ENCODE measurements around the gene MRM1. TPM values are rescaled to one million over a fixed set of nuclear protein-coding genes. Genes with fewer than 3 reads are reported as not detected.

MRM1 gene
- polyA plus RNA-seq, 3 donors: 0.82 to 2.3 (median 1.5) TPM

DNA sequence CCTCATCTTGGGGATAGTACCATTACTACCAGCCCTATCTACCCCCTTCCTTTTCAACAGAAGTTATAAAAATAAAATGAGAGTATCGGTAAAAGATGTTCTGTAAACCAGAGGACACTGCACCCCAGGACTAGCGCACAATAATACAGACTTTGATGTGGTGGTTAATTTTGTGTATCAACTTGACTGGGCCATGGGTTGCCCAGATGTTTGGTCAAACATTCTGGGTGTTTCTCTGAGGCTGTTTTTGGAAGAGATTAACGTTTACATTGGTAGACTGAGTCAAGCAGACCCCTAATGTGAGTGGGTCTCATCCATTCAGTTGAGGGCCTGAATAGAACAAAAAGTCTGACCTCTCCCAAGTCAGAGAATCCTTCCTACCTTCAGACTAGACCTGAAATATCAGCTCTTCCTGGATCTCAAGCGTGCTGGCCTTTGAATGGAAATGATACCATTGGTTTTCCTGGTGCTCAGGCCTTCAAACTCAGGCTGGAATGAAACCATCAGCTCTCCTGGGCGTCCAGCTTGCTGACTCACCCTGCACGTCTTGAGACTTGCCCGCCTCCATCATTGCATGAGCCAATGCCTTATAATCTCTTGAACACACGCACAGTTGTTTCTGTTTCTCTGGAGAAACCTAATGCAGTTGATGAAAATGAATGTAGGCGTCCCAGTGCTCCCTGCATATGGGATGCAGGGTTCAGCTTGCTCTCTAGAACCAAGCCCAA, 10.1 kb downstream of the MRM1 start:
- peaks cover 17% of the 10 kb centered on the region for H3K4me1 Mint-ChIP-seq
- intact Hi-C loops (cut with micrococcal nuclease): no loop called here
- no peak for DNase-seq
- Histone ChIP-seq H3K27me3 (ENCODE audit: control insufficient read depth in 2 of 2, insufficient read depth in 2 of 2, low read length in 2 of 2) (no peaks in the 10 kb centered on the region), H3K27ac (ENCODE audit: low read depth in 1 of 2, low read length in 2 of 2) (no peak overlapping the region), H3K79me2 (ENCODE audit: insufficient read depth, low read length) (no peaks in the 10 kb centered on the region), H3K36me3 (replicated peaks in 1 of 2; ENCODE audit: control insufficient read depth in 1 of 2, insufficient read depth in 2 of 2, low read length in 2 of 2) (peaks cover 0 to 5% of the 10 kb centered on the region in 2 donors), H3K4me2 (replicated peaks; ENCODE audit: extremely low read depth, low read length, poor library complexity, severe bottlenecking) (no peak overlapping the region), H3K9ac (ENCODE audit: insufficient read depth, low read length, poor library complexity, severe bottlenecking) (no peak overlapping the region), H3K4me3 (replicated peaks in 1 of 3; ENCODE audit: low read depth in 2 of 3, low read length in 3 of 3) (no peak overlapping the region), H3K9me3 (replicated peaks in 1 of 2; ENCODE audit: control insufficient read depth in 1 of 2, insufficient read depth in 1 of 2, low read length in 2 of 2) (no peaks in the 10 kb centered on the region), H4K20me1 (ENCODE audit: insufficient read depth, low read length) (no peaks in the 10 kb centered on the region), H2AFZ (ENCODE audit: insufficient read depth, low read depth, low read length, poor library complexity, severe bottlenecking) (no peak overlapping the region), H3K4me1 (ENCODE audit: control insufficient read depth in 1 of 2, insufficient read depth in 2 of 2, low read length in 2 of 2) (peaks cover 10 to 14% of the 10 kb centered on the region in 2 donors)
- WGBS (ENCODE audit: insufficient coverage): 75% methylated on average over 5 of the region's 9 CpGs
- no peak overlapping the region for H3K4me3 Mint-ChIP-seq
- H3K27me3 Mint-ChIP-seq (ENCODE audit: low read depth in 3 of 3): peaks cover 0 to 6% (median 0%) of the 10 kb centered on the region in 3 donors
- peaks cover 0 to 1% (median 0%) of the 10 kb centered on the region in 7 donors for H3K9me3 Mint-ChIP-seq
- TF ChIP-seq, protein P1, sequence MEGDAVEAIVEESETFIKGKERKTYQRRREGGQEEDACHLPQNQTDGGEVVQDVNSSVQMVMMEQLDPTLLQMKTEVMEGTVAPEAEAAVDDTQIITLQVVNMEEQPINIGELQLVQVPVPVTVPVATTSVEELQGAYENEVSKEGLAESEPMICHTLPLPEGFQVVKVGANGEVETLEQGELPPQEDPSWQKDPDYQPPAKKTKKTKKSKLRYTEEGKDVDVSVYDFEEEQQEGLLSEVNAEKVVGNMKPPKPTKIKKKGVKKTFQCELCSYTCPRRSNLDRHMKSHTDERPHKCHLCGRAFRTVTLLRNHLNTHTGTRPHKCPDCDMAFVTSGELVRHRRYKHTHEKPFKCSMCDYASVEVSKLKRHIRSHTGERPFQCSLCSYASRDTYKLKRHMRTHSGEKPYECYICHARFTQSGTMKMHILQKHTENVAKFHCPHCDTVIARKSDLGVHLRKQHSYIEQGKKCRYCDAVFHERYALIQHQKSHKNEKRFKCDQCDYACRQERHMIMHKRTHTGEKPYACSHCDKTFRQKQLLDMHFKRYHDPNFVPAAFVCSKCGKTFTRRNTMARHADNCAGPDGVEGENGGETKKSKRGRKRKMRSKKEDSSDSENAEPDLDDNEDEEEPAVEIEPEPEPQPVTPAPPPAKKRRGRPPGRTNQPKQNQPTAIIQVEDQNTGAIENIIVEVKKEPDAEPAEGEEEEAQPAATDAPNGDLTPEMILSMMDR (IDR thresholded peaks at IDR 0.05): no peak
- peaks cover 3 to 5% of the 10 kb centered on the region in 2 donors for H3K36me3 Mint-ChIP-seq
- no peak overlapping the region for H3K27ac Mint-ChIP-seq

DNA sequence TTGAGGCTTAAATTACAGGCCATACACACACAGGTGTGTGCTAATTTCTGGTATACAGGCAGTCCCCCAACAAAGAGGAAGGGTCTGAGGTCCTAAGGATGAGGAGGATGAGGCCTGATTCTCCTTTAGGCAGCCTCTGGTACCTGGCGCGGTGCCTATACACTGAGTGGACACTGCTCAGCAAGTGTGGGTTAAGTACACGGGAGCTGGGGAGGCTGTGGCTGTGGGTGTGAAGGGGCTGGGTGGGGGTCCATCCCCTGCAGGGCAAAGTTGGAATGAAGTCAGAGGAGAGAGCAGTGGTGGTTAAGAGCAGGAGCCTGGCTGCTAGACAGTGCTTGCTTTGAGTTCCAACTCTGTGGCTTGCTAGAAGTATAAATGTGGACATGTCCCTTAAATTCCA, 10.9 kb downstream of the MRM1 start:
- no peaks in the 10 kb centered on the region for H4K20me1 ChIP-seq (ENCODE audit: insufficient read depth, low read length)
- H3K4me1 Mint-ChIP-seq: peaks cover 17% of the 10 kb centered on the region
- no peaks in the 10 kb centered on the region for H3K79me2 ChIP-seq (ENCODE audit: insufficient read depth, low read length)
- TF ChIP-seq, protein P1 (IDR thresholded peaks at IDR 0.05): no peak
- H3K9me3 Mint-ChIP-seq: peaks cover 0 to 1% (median 0%) of the 10 kb centered on the region in 7 donors
- no peak overlapping the region for H3K4me2 ChIP-seq (replicated peaks; ENCODE audit: extremely low read depth, low read length, poor library complexity, severe bottlenecking)
- intact Hi-C loops (cut with micrococcal nuclease): no loop called here
- H3K9ac ChIP-seq (ENCODE audit: insufficient read depth, low read length, poor library complexity, severe bottlenecking): no peak overlapping the region
- H3K27ac ChIP-seq (ENCODE audit: low read depth in 1 of 2, low read length in 2 of 2): no peak overlapping the region
- no peaks in the 10 kb centered on the region for H3K9me3 ChIP-seq (replicated peaks in 1 of 2; ENCODE audit: control insufficient read depth in 1 of 2, insufficient read depth in 1 of 2, low read length in 2 of 2)
- 89% methylated on average over 3 of the region's 3 CpGs for WGBS (ENCODE audit: insufficient coverage)
- H3K36me3 ChIP-seq (replicated peaks in 1 of 2; ENCODE audit: control insufficient read depth in 1 of 2, insufficient read depth in 2 of 2, low read length in 2 of 2): peaks cover 0 to 5% of the 10 kb centered on the region in 2 donors
- H3K4me3 Mint-ChIP-seq: no peak overlapping the region
- H3K36me3 Mint-ChIP-seq: peaks cover 3 to 5% of the 10 kb centered on the region in 2 donors
- peaks cover 10 to 14% of the 10 kb centered on the region in 2 donors for H3K4me1 ChIP-seq (ENCODE audit: control insufficient read depth in 1 of 2, insufficient read depth in 2 of 2, low read length in 2 of 2)
- H3K4me3 ChIP-seq (replicated peaks in 1 of 3; ENCODE audit: low read depth in 2 of 3, low read length in 3 of 3): no peak overlapping the region
- peaks cover 0 to 6% (median 0%) of the 10 kb centered on the region in 3 donors for H3K27me3 Mint-ChIP-seq (ENCODE audit: low read depth in 3 of 3)
- no peaks in the 10 kb centered on the region for H3K27me3 ChIP-seq (ENCODE audit: control insufficient read depth in 2 of 2, insufficient read depth in 2 of 2, low read length in 2 of 2)
- DNase-seq: no peak
- no peak overlapping the region for H3K27ac Mint-ChIP-seq
- H2AFZ ChIP-seq (ENCODE audit: insufficient read depth, low read depth, low read length, poor library complexity, severe bottlenecking): no peak overlapping the region

All from CD14-positive monocyte (primary cell).